ENCODE results near the gene FGFBP2.

DNA sequence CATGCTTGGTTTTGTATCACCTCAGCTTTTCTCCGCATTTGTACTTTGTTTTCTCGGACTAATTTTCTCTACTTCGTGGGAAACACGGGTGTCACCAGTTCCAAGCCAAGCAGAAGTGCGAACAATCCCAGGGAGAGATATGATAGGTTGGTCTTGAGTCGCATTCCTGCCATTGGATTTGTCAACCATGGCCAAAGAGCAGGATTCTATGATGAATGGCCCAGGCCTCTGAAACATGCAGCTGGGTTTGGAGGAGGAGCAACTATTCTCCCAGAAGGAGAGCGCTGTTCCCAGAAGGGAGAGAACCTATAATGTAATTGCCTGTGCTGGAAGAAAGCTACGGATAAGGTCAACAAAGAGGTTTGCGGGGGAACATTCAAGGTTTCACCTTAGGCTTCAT is 14.1 kb downstream of the FGFBP2 start:
- TF ChIP-seq GATA3 (IDR thresholded peaks at IDR 0.05; ENCODE audit: low read depth, low read length) (no peak), GATA2 (IDR thresholded peaks at IDR 0.05; ENCODE audit: low read depth, low read length) (no peak)
